AG04449 (cell line): ENCODE data around the gene BTBD6.

Source experiments
- CTCF ChIA-PET: fragments of 350-600 bp; formaldehyde crosslinking; extraction: SDS; loops from one replicate; lab custom pipeline; 2021; ENCODE audit warnings: antibody characterized with exemption; lab: Yijun Ruan, JAX
- POLR2A ChIA-PET: fragments of 400-600, 350-600 bp; formaldehyde crosslinking; extraction: SDS; loops from one replicate; lab custom pipeline; 2020; ENCODE audit warnings: antibody characterized with exemption, inconsistent platforms; lab: Yijun Ruan, JAX
- DNase-seq: peaks from one replicate; pipeline ENCODE4 v3.0.0-alpha.2; 2010; ENCODE audit warnings: low read depth, low spot score
- H3K4me3 ChIP-seq: 2 replicates; pipeline ENCODE4 v1.5.1; 2011; ENCODE audit warnings: low read depth, mild to moderate bottlenecking, control low read depth, low read length
- TF ChIP-seq, protein P1 (sequence below): IDR thresholded peaks from one replicate; pipeline ENCODE4 v1.5.1; 2011; ENCODE audit warnings: mild to moderate bottlenecking, moderate library complexity, low read length, control low read depth, inconsistent platforms; ENCODE audit not compliant: insufficient read depth; ENCODE audit errors: missing control alignments

BTBD6 gene

DNA sequence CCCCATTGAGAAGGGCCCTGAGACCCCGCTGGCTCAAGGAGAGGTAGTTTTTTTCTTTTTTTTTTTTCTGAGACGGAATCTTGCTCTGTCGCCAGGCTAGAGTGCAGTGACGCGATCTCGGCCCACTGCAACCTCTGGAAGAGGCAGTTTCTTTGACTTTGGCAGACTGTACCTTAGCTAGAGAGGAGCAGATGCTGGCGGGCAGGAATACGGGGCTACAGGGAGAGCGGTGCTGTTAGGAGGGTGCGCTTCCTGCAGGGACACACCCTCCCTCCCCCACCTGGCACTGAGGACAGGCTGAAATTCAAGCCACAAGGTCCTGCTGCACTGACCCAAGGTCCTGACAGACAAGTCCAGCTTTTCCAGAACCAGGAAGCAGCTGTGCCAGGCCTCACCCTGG lies 35.0 kb upstream of the BTBD6 start:
- POLR2A ChIA-PET, result no interaction called here
- CTCF ChIA-PET, result interaction anchor here (1.1 to 3.5 kb wide), 4 partner anchors 9 to 137 kb away, joined by 3 to 25 read pairs (median 5); no protein-coding TSS in a partner anchor

GRCh38 chr14:105214324-105214915 lies 33.9 kb upstream of the BTBD6 start:
- ChIA-PET CTCF (interaction anchor here (1.9 to 3.5 kb wide), 2 partner anchors 11 kb away, joined by 4 to 25 read pairs; no protein-coding TSS in a partner anchor), POLR2A (interaction anchor here (0.7 kb wide), 1 partner anchor 86 kb away, joined by 3 read pairs; no protein-coding TSS in a partner anchor)
- H3K4me3 ChIP-seq, result no peak overlapping the region
- TF ChIP-seq, protein P1, sequence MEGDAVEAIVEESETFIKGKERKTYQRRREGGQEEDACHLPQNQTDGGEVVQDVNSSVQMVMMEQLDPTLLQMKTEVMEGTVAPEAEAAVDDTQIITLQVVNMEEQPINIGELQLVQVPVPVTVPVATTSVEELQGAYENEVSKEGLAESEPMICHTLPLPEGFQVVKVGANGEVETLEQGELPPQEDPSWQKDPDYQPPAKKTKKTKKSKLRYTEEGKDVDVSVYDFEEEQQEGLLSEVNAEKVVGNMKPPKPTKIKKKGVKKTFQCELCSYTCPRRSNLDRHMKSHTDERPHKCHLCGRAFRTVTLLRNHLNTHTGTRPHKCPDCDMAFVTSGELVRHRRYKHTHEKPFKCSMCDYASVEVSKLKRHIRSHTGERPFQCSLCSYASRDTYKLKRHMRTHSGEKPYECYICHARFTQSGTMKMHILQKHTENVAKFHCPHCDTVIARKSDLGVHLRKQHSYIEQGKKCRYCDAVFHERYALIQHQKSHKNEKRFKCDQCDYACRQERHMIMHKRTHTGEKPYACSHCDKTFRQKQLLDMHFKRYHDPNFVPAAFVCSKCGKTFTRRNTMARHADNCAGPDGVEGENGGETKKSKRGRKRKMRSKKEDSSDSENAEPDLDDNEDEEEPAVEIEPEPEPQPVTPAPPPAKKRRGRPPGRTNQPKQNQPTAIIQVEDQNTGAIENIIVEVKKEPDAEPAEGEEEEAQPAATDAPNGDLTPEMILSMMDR, result no peak
- no peak for DNase-seq

More for the DNA sequence above, 35.0 kb upstream of the BTBD6 start:
- DNase-seq, result no peak
- H3K4me3 ChIP-seq, result no peak overlapping the region
- TF ChIP-seq, protein P1, result no peak

DNA sequence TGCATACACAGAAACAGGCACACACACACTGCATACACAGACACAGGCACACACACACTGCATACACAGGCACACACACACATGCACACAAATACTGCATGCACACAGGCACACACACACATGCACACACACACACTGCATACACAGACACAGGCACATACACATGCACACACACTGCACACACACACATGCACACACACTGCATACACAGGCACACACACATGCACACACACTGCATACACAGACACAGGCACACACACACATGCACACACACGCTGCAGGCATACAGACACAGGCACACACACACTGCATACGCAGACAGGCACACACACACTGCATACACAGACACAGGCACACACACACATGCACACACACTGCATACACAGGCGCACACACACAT lies 32.7 kb upstream of the BTBD6 start:
- POLR2A ChIA-PET, result no interaction called here
- CTCF ChIA-PET, result no interaction called here
- DNase-seq, result no peak
- H3K4me3 ChIP-seq, result no peak overlapping the region
- TF ChIP-seq, protein P1, result no peak

- ChIA-PET CTCF (interaction anchor here (1.3 kb wide), 2 partner anchors 12 to 15 kb away, joined by 4 to 6 read pairs; no protein-coding TSS in a partner anchor), POLR2A (no interaction called here)
- TF ChIP-seq, protein P1, result no peak
- H3K4me3 ChIP-seq, result no peak overlapping the region
- DNase-seq, result no peak
Observed at GRCh38 chr14:105216490-105217247, 31.7 kb upstream of the BTBD6 start.

DNA sequence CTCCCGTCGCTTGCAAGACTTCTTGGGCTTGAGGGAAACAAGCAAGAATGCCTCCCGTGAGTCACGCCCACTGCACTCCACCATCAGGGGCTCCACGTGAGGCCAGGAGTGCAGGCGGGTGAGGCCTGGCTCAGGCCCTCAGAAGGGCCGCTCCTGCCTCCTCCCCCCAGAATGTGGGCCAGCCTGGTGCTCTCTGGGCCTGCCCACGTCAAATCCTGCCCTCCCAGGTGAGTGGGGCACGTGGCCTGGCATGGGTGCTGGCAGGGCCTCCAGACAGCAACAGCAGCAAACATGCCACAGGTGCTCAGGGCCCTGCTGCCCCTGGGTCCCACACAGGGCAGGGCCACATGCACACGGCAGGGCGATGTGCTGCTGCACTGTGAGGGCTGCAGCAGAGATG lies 30.6 kb upstream of the BTBD6 start:
- CTCF ChIA-PET, result no interaction called here
- H3K4me3 ChIP-seq, result no peak overlapping the region
- TF ChIP-seq, protein P1, result no peak
- POLR2A ChIA-PET, result no interaction called here
- no peak for DNase-seq

DNA sequence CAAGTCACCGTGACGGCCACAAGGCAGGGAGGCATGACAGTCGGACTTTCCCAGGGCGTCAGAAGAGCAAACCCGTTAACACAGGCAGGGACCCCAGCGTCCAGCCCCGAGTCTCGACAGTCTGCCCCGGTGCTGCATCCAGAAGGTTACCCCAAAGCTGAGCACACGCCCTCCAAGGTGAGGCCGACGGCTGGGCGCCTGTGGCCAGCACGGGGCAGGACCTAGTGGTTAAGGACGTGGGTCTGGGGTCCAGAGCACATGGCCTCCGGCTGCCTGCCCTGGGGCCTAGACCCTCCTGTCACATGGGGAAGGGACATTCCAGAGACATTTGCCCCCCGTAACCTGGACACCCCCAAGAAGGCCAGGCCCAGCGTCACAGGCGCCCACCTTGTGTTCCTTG lies 29.7 kb upstream of the BTBD6 start:
- no peak overlapping the region for H3K4me3 ChIP-seq
- POLR2A ChIA-PET, result no interaction called here
- CTCF ChIA-PET, result no interaction called here
- TF ChIP-seq, protein P1, result no peak
- DNase-seq, result no peak
